NCI-H2107 treated with DMSO at 0.1 percent for 48 hours (cell line): ENCODE measurements around the gene CHD9NB.
"Not testable (repeated sequence)": the region's sequence is repeated elsewhere in the genome, so short reads cannot be mapped to it uniquely, and the experiment has no call there.

Experiments used
- DNase-seq: peaks from one replicate; lab custom pipeline; 2025; ENCODE audit not compliant: unreplicated experiment; lab: John Stamatoyannopoulos, UW

The CHD9NB gene

DNA sequence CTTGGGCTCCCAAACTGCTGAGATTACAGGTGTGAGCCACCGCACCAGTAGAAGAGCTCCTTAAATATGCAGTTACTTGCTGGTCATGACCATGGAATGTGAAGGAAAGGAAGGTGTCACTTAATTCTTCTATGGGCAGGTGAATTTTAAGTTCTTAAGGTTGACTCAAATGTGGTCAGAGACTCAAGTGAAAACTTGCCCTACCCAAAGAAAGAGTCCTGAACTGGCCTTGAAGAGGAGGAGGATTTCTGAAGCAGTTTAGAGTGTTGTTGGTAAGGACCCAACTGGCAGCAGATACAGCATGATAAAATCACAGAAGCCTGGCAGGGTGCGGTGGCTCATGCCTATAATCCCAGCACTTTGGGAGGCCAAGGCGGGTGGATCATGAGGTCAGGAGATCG is 31.4 kb upstream of the CHD9NB start:
- no peak for DNase-seq

GRCh38 chr16:53083119-53083518 is 30.4 kb upstream of the CHD9NB start:
- DNase-seq = no peak

- DNase-seq = no peak
These were observed 29.8 kb upstream of the CHD9NB start for GRCh38 chr16:53082509-53082908.

DNA sequence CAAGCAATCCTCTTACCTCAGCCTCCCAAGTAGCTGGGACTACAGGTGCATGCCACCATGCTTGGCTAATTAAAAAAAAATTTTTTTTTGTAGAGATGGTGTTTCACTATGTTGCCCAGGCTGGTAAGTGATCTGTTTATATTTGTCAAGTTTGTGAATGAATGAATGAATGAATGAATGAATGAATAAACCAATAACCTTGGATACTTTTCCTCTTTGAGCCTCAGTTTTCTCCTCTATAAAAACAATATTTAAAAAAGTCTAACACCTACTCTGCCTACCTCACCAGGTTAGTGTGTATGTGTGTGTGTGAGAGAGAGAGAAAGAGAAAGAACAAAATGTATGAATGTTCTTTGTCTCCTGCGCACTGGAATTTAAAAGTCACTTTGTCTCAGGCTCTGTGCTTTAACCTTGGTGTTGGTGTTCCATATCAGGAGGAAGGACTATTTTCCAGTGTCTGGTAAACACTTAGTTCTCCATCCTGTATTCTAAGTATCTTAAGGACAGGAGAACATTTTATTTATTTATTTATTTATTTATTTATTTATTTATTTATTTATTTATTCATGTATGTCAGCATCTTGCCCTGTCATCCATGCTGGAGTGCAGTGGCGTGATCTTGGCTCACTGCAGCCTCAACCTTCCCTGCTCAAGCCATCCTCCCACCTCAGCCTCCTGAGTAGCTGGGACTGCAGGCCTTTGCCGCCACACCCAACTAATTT is 29.1 kb upstream of the CHD9NB start:
- DNase-seq = no peak

GRCh38 chr16:53081032-53081424 is 28.3 kb upstream of the CHD9NB start:
- DNase-seq = no peak

DNA sequence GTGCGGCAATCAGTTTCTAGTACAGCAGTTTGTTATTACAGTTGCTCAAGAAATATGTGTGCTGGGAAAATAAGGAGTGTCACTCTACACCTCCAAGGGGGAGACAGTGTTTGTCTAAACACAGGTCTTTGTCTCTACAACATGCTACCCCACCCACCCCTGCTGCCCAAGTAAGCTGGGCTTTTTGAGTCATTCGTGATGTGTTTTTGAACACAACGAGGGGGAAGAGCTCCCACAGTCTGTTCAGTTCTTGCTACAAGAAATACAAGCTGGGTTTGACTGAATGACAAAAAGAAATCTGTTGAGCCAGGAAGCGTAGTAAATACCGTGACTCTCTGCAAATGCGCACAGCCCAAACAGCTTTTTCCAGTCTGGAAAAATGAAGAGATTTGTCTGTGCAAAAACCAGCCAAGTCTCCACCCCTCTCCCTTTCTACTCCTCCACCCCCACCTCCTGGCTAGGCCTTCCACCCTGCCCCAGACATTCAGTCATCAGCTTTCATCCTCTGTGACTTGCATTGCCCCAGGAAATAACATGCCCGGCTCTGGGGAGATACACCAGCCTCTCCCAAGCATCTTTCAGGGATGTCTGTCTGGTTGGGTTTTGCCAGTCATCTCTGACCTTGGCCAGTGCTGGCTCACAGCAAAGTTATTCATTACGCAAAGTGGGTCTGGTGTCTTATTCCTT is 27.8 kb upstream of the CHD9NB start:
- DNase-seq = no peak

GRCh38 chr16:53078765-53079485 is 26.2 kb upstream of the CHD9NB start:
- no peak for DNase-seq

DNA sequence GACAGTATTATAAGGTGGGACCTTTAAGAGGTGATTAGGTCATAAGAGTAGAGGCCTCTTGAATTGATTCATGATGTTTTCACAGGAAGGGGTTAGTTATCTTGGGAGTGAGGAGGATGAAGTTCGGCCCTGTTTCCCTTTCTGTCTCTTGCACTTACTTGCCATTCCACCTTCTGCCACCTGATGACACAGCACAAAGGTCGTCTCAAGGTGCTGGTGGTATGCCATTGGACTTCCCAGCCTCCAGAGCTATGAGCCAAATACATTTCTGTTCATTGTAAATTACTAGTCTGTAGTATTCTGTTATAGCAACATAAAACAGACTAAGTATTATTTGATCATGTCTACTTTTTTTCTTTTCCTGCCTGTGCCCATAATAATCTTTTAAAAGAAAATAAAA is 25.6 kb upstream of the CHD9NB start:
- no peak for DNase-seq

- not testable (repeated sequence) for DNase-seq
These were observed 22.8 kb upstream of the CHD9NB start for GRCh38 chr16:53075461-53075860.

- not testable (repeated sequence) for DNase-seq
These were observed 21.6 kb upstream of the CHD9NB start for GRCh38 chr16:53074296-53074695.

- DNase-seq = no peak
These were observed 20.3 kb upstream of the CHD9NB start for GRCh38 chr16:53073022-53073421.

GRCh38 chr16:53071748-53072301 is 19.1 kb upstream of the CHD9NB start:
- no peak for DNase-seq

DNA sequence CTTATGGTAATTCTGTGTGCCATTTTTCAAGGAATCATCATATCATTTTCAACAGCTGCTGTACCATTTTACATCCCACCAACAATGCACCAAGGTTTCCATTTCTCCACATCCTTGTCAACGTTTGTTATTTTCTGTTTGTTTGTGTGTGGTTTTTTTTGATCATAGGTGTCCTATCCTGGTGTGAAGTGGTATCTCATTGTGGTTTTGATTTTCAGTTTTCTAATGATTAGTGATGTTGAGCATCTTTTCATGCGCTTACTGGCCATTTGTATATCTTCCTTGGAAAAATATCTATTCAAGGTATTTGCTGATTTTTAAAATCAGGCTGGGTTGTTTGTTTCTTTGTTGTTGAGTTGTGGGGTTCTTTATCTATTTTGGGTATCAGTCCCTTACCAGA is 17.1 kb upstream of the CHD9NB start:
- no peak for DNase-seq

DNA sequence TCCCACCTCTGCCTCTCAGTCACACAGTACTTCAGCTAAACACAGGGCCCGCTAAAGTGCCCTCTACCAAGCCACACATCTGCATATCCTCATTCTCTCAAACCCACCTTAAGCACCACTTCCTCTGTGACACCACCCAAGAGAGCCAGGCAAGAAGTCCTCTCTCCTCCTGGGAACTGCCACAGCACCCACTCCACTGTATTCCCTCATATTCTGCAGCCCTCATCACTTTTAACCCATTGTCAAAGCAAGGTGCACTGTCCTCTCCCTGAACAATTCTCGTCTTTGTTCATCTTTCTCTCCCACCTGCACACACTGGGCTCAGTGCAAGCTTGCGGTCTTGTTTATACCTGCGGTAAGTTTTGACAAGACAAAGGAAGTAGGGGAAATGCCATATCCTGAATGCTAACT is 15.7 kb upstream of the CHD9NB start:
- DNase-seq = no peak

GRCh38 chr16:53067675-53068074 is 15.0 kb upstream of the CHD9NB start:
- DNase-seq = no peak

DNA sequence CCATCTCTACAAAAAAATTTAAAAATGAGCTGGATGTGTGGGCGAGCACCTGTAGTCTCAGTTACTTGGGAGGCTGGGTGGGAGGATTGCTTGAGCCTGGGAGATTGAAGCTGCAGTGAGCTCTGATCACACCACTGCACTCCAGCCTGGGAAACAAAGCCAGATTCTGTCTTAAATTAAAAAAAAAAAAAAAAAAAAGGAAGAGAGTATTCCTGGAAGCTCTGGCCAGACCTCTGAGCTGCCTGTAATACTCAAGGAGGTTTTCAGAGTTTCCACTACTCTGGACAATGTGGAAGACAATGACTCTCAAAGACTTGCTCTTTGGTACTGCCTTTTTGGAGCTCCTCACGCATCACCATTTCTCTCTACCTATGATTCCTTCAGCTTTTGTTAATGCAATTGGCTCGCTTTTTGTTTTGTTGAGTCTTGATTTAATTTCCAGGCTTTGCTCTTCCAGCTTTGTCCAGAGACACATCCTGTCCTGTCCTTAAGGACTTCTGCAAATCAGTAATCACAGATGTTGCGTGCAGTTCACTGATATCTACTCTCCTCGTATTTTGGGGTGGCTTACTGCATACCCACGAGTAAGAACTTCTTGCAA is 12.9 kb upstream of the CHD9NB start:
- DNase-seq = no peak

DNA sequence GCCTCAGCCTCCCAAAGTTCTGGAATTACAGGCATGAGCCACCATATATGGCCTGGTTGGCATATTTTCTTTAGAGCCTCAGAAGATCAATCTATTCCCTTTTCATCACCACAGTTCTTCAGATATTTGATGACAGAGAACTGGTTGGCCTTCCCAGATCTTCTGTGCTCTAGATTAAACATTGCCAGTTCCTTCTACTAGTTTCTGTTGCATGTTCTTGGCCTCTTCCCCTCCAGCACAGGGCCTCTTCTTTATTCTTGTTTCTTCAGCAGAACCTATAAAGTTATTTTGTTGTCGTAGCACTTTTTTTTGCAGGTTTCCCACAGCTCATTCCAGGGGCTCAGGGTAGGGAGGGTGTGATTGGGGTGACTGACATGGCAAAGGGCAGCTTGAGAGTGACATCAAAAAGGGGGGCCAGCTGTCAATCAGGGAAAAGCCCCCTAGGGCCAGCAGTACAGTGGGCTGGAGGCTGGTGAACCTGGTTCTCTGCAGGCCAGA is 11.4 kb upstream of the CHD9NB start:
- DNase-seq = no peak

DNA sequence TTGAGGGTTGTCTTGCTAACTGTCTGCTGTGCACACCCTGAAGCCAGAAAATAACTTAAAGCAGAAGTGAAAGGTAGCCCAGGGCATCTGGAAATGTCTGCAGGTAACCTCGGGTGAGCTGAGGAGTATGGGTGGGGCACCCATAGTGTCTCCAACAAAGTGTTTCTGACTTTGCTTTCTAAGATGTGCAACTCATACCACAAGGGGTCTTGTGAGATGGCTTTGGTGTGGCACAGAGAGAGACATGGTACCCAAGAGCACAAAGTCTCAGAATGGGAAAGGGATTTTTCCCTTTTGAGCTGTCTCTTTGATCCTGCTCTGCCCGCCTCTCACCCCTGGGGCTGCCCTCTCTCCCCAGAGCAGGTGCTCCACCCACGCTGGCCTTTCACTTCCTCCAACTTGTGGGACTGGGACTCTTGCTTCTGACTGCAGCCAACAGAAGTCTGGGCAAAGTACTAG is 9.0 kb upstream of the CHD9NB start:
- DNase-seq = no peak

- DNase-seq = no peak
These were observed 8.6 kb upstream of the CHD9NB start for GRCh38 chr16:53061256-53061655.

DNA sequence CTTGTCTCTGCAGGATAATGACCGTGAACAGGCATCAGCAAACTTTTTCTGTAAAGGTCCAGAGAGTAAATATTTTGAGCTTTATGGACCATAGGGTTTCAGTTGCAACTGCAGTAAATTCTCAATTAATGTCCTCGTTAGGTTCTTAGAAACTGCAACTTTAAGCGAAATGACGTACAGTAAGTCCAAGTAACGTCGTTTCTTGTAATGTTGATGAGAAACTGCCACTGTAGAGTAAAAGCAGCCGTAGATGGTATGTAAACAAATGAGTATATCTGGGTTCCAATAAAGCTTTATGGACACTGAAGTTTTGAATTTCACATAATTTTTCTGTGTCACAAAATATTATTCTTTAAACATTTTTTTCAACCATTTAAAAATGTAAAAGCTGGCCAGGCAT is 7.0 kb upstream of the CHD9NB start:
- DNase-seq = no peak

GRCh38 chr16:53058882-53059281 is 6.2 kb upstream of the CHD9NB start:
- no peak for DNase-seq
